HCT116 (cell line): Measurements from ENCODE around the gene MANBA. TPM values are rescaled to one million over a fixed set of nuclear protein-coding genes. Genes with fewer than 3 reads are reported as not detected.
A peak's percentile ranks its signal among the peaks of the same experiment; 100 is the strongest.

ENCODE experiments used
- ATAC-seq: fragments of 200-7000 bp; cut with Tn5 transposase; 2 replicates; pipeline ENCODE4 v1.9.1; 2020; ENCODE audit warnings: mild to moderate bottlenecking, moderate library complexity
- BruUV-seq: library from RNA; stranded (reverse); fragments of 400-500 nt; replicated peaks from 2 replicates; lab custom pipeline; 2021; lab: Mats Ljungman, UMichigan
- CTCF ChIA-PET: fragments of 300-600 bp; sonication (Branson Sonifier 250); formaldehyde crosslinking; loops from one replicate; lab custom pipeline; 2021; ENCODE audit warnings: antibody characterized with exemption; lab: Charles Lee
- POLR2A ChIA-PET: fragments of 300-600, 350-600 bp; sonication (Branson Sonifier 250); formaldehyde crosslinking; loops from one replicate; lab custom pipeline; 2021; ENCODE audit warnings: antibody characterized with exemption; lab: Charles Lee
- RAD21 ChIA-PET, 2 experiments: fragments of 300-600 bp; sonication (Branson Sonifier 250); formaldehyde crosslinking; loops; one replicate each; lab custom pipeline; 2023; ENCODE audit warnings: low total read pairs in 2 of 2; ENCODE audit not compliant: uncharacterized antibody in 2 of 2, unreplicated experiment in 2 of 2, low non-redundant PET in 1 of 2; lab: Charles Lee
- DNase-seq: peaks from one replicate; pipeline ENCODE4 v3.0.0-alpha.2; 2010; ENCODE audit warnings: low read depth, low spot score
- H2AFZ ChIP-seq: fragments of 200-600 bp; shearing (Covaris generic), sonication (generic); 2 replicates; pipeline ENCODE4 v1.6.1; 2017; ENCODE audit warnings: low read depth, mixed run types, mixed read lengths, antibody characterized with exemption, low read length; ENCODE audit not compliant: poor library complexity, severe bottlenecking
- H3K27ac ChIP-seq: 2 replicates; pipeline ENCODE4 v1.5.1; 2012; ENCODE audit warnings: low read depth, low read length
- H3K27me3 ChIP-seq: fragments of 200-600 bp; sonication (generic); 2 replicates; pipeline ENCODE4 v1.6.1; 2016; ENCODE audit warnings: mixed run types, low read length, mixed read lengths; ENCODE audit not compliant: insufficient read depth
- H3K36me3 ChIP-seq, 2 experiments: fragments of 200-500 bp in 1 of 2; fragments of 200-600 bp in 1 of 2; sonication (Bioruptor generic) in 1 of 2; sonication (generic) in 1 of 2; 2 replicates each; pipeline versions ENCODE4 v1.5.1 to v1.6.1; 2014 to 2016; ENCODE audit warnings: low read length in 2 of 2, inconsistent platforms in 1 of 2, mixed read lengths in 1 of 2, mixed run types in 1 of 2; ENCODE audit not compliant: insufficient read depth in 2 of 2, control insufficient read depth in 1 of 2
- H3K4me1 ChIP-seq, 2 experiments: fragments of 200-600 bp in 1 of 2; sonication (generic) in 1 of 2; 2 replicates each; pipeline versions ENCODE4 v1.5.1 to v1.6.1; 2012 to 2017; ENCODE audit warnings: low read length in 2 of 2, inconsistent platforms in 1 of 2, mild to moderate bottlenecking in 1 of 2, mixed read lengths in 1 of 2, mixed run types in 1 of 2, moderate library complexity in 1 of 2; ENCODE audit not compliant: insufficient read depth in 2 of 2, control insufficient read depth in 1 of 2
- H3K4me2 ChIP-seq: fragments of 200-600 bp; sonication (generic); 2 replicates; pipeline ENCODE4 v1.6.1; 2017; ENCODE audit warnings: mixed run types, low read length, mixed read lengths
- H3K4me3 ChIP-seq, 2 experiments: fragments of 200-600 bp in 1 of 2; sonication (generic) in 1 of 2; replicated peaks in 1 of 2; 2 replicates each; pipeline ENCODE4 v1.5.1; 2011 to 2016; ENCODE audit warnings: low read length in 2 of 2, control low read depth in 1 of 2, low read depth in 1 of 2, mild to moderate bottlenecking in 1 of 2, mixed read lengths in 1 of 2, mixed run types in 1 of 2
- H3K79me2 ChIP-seq: fragments of 200-600 bp; sonication (generic); 2 replicates; pipeline ENCODE4 v1.6.1; 2017; ENCODE audit warnings: mild to moderate bottlenecking, mixed run types, low read length, moderate library complexity, mixed read lengths; ENCODE audit not compliant: insufficient read depth
- H3K9ac ChIP-seq: fragments of 200-600 bp; sonication (generic); 2 replicates; pipeline ENCODE4 v1.6.1; 2016; ENCODE audit warnings: low read length, mixed read lengths
- H3K9me2 ChIP-seq: fragments of 200-600 bp; sonication (generic), shearing (Covaris generic); 2 replicates; pipeline ENCODE4 v1.6.1; 2017; ENCODE audit warnings: mixed run types, mild to moderate bottlenecking, moderate library complexity; ENCODE audit not compliant: insufficient read depth
- H3K9me3 ChIP-seq, 2 experiments: fragments of 200-500 bp in 1 of 2; fragments of 200-600 bp in 1 of 2; sonication (Bioruptor generic) in 1 of 2; sonication (generic) in 1 of 2; 2 replicates each; pipeline ENCODE4 v1.6.1; 2014 to 2017; ENCODE audit warnings: low read length in 2 of 2, mixed read lengths in 2 of 2, inconsistent platforms in 1 of 2, low read depth in 1 of 2, mild to moderate bottlenecking in 1 of 2, mixed run types in 1 of 2, moderate library complexity in 1 of 2; ENCODE audit not compliant: control insufficient read depth in 1 of 2, insufficient read depth in 1 of 2
- H4K20me1 ChIP-seq: fragments of 200-600 bp; sonication (generic), shearing (Covaris generic); 2 replicates; pipeline ENCODE4 v1.6.1; 2017; ENCODE audit warnings: mixed run types, mild to moderate bottlenecking, moderate library complexity; ENCODE audit not compliant: insufficient read depth
- CBX3 ChIP-seq: IDR thresholded peaks from 2 replicates; pipeline ENCODE4 v1.6.1; 2012; ENCODE audit warnings: low read depth
- CTCF ChIP-seq, 3 experiments: fragments of 200-600 bp in 1 of 3; sonication (generic) in 1 of 3; IDR thresholded peaks in 2 of 3; conservative IDR thresholded peaks in 1 of 3; 2 replicates each; pipeline ENCODE4 v1.5.1; 2012 to 2017; ENCODE audit warnings: low read depth in 2 of 3, low read length in 2 of 3, antibody characterized with exemption in 1 of 3, borderline replicate concordance in 1 of 3, control low read depth in 1 of 3, mild to moderate bottlenecking in 1 of 3, mixed read lengths in 1 of 3, mixed run types in 1 of 3, moderate library complexity in 1 of 3; ENCODE audit not compliant: insufficient read depth in 1 of 3
- EZH2phosphoT487 ChIP-seq: fragments of 200-600 bp; IDR thresholded peaks from 2 replicates; pipeline ENCODE4 v1.6.1; 2018; ENCODE audit warnings: antibody characterized with exemption, borderline replicate concordance
- FOSL1 ChIP-seq: IDR thresholded peaks from 2 replicates; pipeline ENCODE4 v1.6.1; 2012; ENCODE audit warnings: low read depth
- JUND ChIP-seq: IDR thresholded peaks from 2 replicates; pipeline ENCODE4 v1.6.1; 2012
- MAX ChIP-seq: IDR thresholded peaks from 2 replicates; pipeline ENCODE4 v1.6.1; 2012
- POLR2A ChIP-seq: IDR thresholded peaks from 2 replicates; pipeline ENCODE4 v1.7.0; 2011; ENCODE audit warnings: borderline replicate concordance; ENCODE audit not compliant: insufficient read depth, insufficient read length; ENCODE audit errors: extremely low read depth
- SP1 ChIP-seq: IDR thresholded peaks from 2 replicates; pipeline ENCODE4 v1.6.1; 2012; ENCODE audit warnings: low read depth
- TCF7L2 ChIP-seq: IDR thresholded peaks from 2 replicates; pipeline ENCODE4 v1.7.0; 2011; ENCODE audit warnings: borderline replicate concordance, inconsistent platforms; ENCODE audit not compliant: insufficient read depth, insufficient read length; ENCODE audit errors: extremely low read depth
- YY1 ChIP-seq: IDR thresholded peaks from 2 replicates; pipeline ENCODE4 v1.6.1; 2011; ENCODE audit warnings: low read length, low read depth, moderate library complexity, mild to moderate bottlenecking; ENCODE audit not compliant: insufficient replicate concordance; ENCODE audit errors: extremely low read depth
- intact Hi-C: fragments of 100-400 bp; cut with micrococcal nuclease; formaldehyde crosslinking; loops from 2 replicates; pipeline ENCODE4 v1.10.0; 2022
- total RNA-seq: library from RNA; stranded (reverse); gene quantifications from one replicate; pipeline ENCODE4 v1.2.1, GENCODE V29; 2021; ENCODE audit not compliant: unreplicated experiment

Gene MANBA
- total RNA-seq, 1 experiment from 2014 or later: 21.3 TPM

GRCh38 chr4:102629673-102630072 lies 131.1 kb downstream of the MANBA start:
- Histone ChIP-seq H3K9ac (no peak overlapping the region), H3K27ac (no peak overlapping the region), H3K79me2 (no peaks in the 10 kb centered on the region), H3K27me3 (no peaks in the 10 kb centered on the region), H3K4me3 (no peak overlapping the region), H3K9me2 (no peaks in the 10 kb centered on the region), H3K4me2 (no peak overlapping the region), H3K4me1 (peaks cover 0 to 12% of the 10 kb centered on the region in 2 experiments; a peak in 2 of 4 replicates), H4K20me1 (no peaks in the 10 kb centered on the region), H2AFZ (no peak overlapping the region), H3K9me3 (no peaks in the 10 kb centered on the region), H3K36me3 (no peaks in the 10 kb centered on the region)
- RAD21 ChIA-PET: no interaction called here
- BruUV-seq: no TSS peak
- CTCF ChIA-PET: no interaction called here
- TF ChIP-seq TCF7L2: no peak
- no peak for TF ChIP-seq SP1
- TF ChIP-seq CTCF (IDR thresholded peaks at IDR 0.05 in 2 of 3, conservative IDR thresholded peaks at IDR 0.05 in 1 of 3; ENCODE audit: borderline replicate concordance in 1 of 3, insufficient read depth in 1 of 3, low read depth in 2 of 3, low read length in 2 of 3): no peak
- no peak for TF ChIP-seq CBX3
- ATAC-seq: no peak
- POLR2A ChIA-PET: no interaction called here
- DNase-seq: no peak
- intact Hi-C loops: loop anchor here (10.0 kb wide), 1 partner anchor 1305 kb away; no protein-coding TSS in a partner anchor

- no peak for TF ChIP-seq MAX
- no peak for TF ChIP-seq YY1
- TF ChIP-seq FOSL1: peak; percentile 52
- 0 out of 2 replicates have a peak, but pooled peaks have one; percentile 18 for TF ChIP-seq JUND
- no peak for TF ChIP-seq EZH2phosphoT487
- no peak for TF ChIP-seq POLR2A
- TF ChIP-seq, all 23 proteins: peak for 2
- BruUV-seq: no TSS peak
- Histone ChIP-seq H3K9ac (no peak overlapping the region), H3K27ac (no peak overlapping the region), H3K36me3 (no peaks in the 10 kb centered on the region), H3K79me2 (no peaks in the 10 kb centered on the region), H2AFZ (no peak overlapping the region), H4K20me1 (no peaks in the 10 kb centered on the region), H3K9me2 (no peaks in the 10 kb centered on the region), H3K4me1 (peaks cover 0 to 14% of the 10 kb centered on the region in 2 experiments; a peak in 2 of 4 replicates), H3K4me3 (no peak overlapping the region), H3K4me2 (peak overlapping the region; percentile 18; the same call in 1 of the 2 replicates), H3K9me3 (no peaks in the 10 kb centered on the region), H3K27me3 (no peaks in the 10 kb centered on the region)
- intact Hi-C loops: loop anchor here (10.0 kb wide), 1 partner anchor 1307 kb away; no protein-coding TSS in a partner anchor
- ChIA-PET POLR2A (no interaction called here), RAD21 (no interaction called here), CTCF (no interaction called here)
- peak; percentile 62 for ATAC-seq
- peak; percentile 22 for DNase-seq
These were observed 132.8 kb downstream of the MANBA start for GRCh38 chr4:102627831-102628523.
